IMR-90 (cell line): ENCODE data around the gene THEM5. TPM values are rescaled to one million over a fixed set of nuclear protein-coding genes. Genes with fewer than 3 reads are reported as not detected.

Experiments used
- ATAC-seq: fragments of 200-7000 bp; cut with Tn5 transposase; 2 replicates; pipeline ENCODE4 v1.9.1; 2020; ENCODE audit warnings: low read depth, mild to moderate bottlenecking, moderate library complexity
- BruUV-seq: library from RNA; stranded (reverse); fragments of 400-500 nt; replicated peaks from 2 replicates; lab custom pipeline; 2021; lab: Mats Ljungman, UMichigan
- CTCF ChIA-PET: fragments of 300-600 bp; formaldehyde crosslinking; extraction: SDS; loops from one replicate; lab custom pipeline; 2021; ENCODE audit warnings: antibody characterized with exemption; lab: Yijun Ruan, JAX
- POLR2A ChIA-PET: fragments of 300-600 bp; sonication (Branson Sonifier 250); formaldehyde crosslinking; loops from one replicate; lab custom pipeline; 2022; ENCODE audit warnings: antibody characterized with exemption; ENCODE audit not compliant: unreplicated experiment; lab: Charles Lee
- DNase-seq: peaks from one replicate; pipeline ENCODE4 v3.0.0; 2013
- H2AFZ ChIP-seq: replicated peaks from 2 replicates; pipeline ENCODE3; 2013; ENCODE audit warnings: low read length, mild to moderate bottlenecking; ENCODE audit not compliant: poor library complexity
- H2AK5ac ChIP-seq: 2 replicates; pipeline ENCODE4 v1.6.1; 2013; ENCODE audit warnings: low read depth, low read length, inconsistent platforms
- H2AK9ac ChIP-seq: replicated peaks from 2 replicates; pipeline ENCODE3; 2013; ENCODE audit warnings: mild to moderate bottlenecking, low read depth, low read length, moderate library complexity; ENCODE audit not compliant: poor library complexity
- H2BK120ac ChIP-seq: 2 replicates; pipeline ENCODE4 v1.6.1; 2013; ENCODE audit warnings: low read depth, low read length, inconsistent platforms
- H2BK15ac ChIP-seq: 3 replicates; pipeline ENCODE4 v1.6.1; 2013; ENCODE audit warnings: low read depth, low read length, inconsistent platforms
- H2BK20ac ChIP-seq: 2 replicates; pipeline ENCODE4 v1.6.1; 2013; ENCODE audit warnings: low read depth, mild to moderate bottlenecking, inconsistent platforms, low read length, moderate library complexity
- H2BK5ac ChIP-seq: 2 replicates; pipeline ENCODE4 v1.6.1; 2013; ENCODE audit warnings: mild to moderate bottlenecking, low read depth, low read length, inconsistent platforms; ENCODE audit not compliant: poor library complexity, severe bottlenecking
- H3K14ac ChIP-seq: replicated peaks from 2 replicates; pipeline ENCODE4 v1.6.1; 2013; ENCODE audit warnings: low read depth, low read length, inconsistent platforms
- H3K18ac ChIP-seq: 2 replicates; pipeline ENCODE4 v1.6.1; 2013; ENCODE audit warnings: low read depth, low read length, control low read depth
- H3K23ac ChIP-seq: 2 replicates; pipeline ENCODE4 v1.6.1; 2013; ENCODE audit warnings: low read depth, low read length, inconsistent platforms
- H3K27ac ChIP-seq: 2 replicates; pipeline ENCODE4 v1.5.1; 2013; ENCODE audit warnings: mild to moderate bottlenecking, control low read depth, low read length; ENCODE audit not compliant: insufficient read depth
- H3K27me3 ChIP-seq: 2 replicates; pipeline ENCODE4 v1.6.1; 2013; ENCODE audit warnings: low read length; ENCODE audit not compliant: control insufficient read depth, insufficient read depth
- H3K36me3 ChIP-seq: 2 replicates; pipeline ENCODE4 v1.6.1; 2013; ENCODE audit warnings: low read length, mixed read lengths; ENCODE audit not compliant: control insufficient read depth, insufficient read depth
- H3K4ac ChIP-seq: 2 replicates; pipeline ENCODE4 v1.6.1; 2013; ENCODE audit warnings: low read depth, low read length, inconsistent platforms
- H3K4me1 ChIP-seq: 2 replicates; pipeline ENCODE4 v1.6.1; 2013; ENCODE audit warnings: low read length, mixed read lengths; ENCODE audit not compliant: control insufficient read depth, insufficient read depth
- H3K4me2 ChIP-seq: 2 replicates; pipeline ENCODE4 v1.6.1; 2013; ENCODE audit warnings: low read depth, mild to moderate bottlenecking, control low read depth, low read length, moderate library complexity
- H3K4me3 ChIP-seq: 2 replicates; pipeline ENCODE4 v1.5.1; 2013; ENCODE audit warnings: low read depth, mild to moderate bottlenecking, control low read depth, low read length, moderate library complexity; ENCODE audit not compliant: insufficient read depth
- H3K56ac ChIP-seq: 2 replicates; pipeline ENCODE4 v1.6.1; 2013; ENCODE audit warnings: low read length, inconsistent platforms; ENCODE audit not compliant: insufficient read depth; ENCODE audit errors: extremely low read depth
- H3K79me1 ChIP-seq, 2 experiments: 2 replicates each; pipeline ENCODE4 v1.6.1; 2013; ENCODE audit warnings: low read length in 2 of 2, inconsistent platforms in 1 of 2, low read depth in 1 of 2
- H3K9ac ChIP-seq: 2 replicates; pipeline ENCODE4 v1.6.1; 2013; ENCODE audit warnings: low read depth, low read length, control low read depth
- H3K9me1 ChIP-seq: 2 replicates; pipeline ENCODE4 v1.6.1; 2013; ENCODE audit warnings: low read length, inconsistent platforms; ENCODE audit not compliant: insufficient read depth
- H3K9me3 ChIP-seq: 2 replicates; pipeline ENCODE4 v1.6.1; 2013; ENCODE audit warnings: low read length; ENCODE audit not compliant: control insufficient read depth, insufficient read depth
- H4K20me1 ChIP-seq: 2 replicates; pipeline ENCODE4 v1.6.1; 2013; ENCODE audit warnings: low read length, inconsistent platforms; ENCODE audit not compliant: insufficient read depth
- H4K5ac ChIP-seq: 2 replicates; pipeline ENCODE4 v1.6.1; 2013; ENCODE audit warnings: mild to moderate bottlenecking, low read depth, low read length, control low read depth
- H4K8ac ChIP-seq, 2 experiments: 2 replicates each; pipeline ENCODE4 v1.6.1; 2013; ENCODE audit warnings: low read depth in 2 of 2, low read length in 2 of 2, control low read depth in 1 of 2, inconsistent platforms in 1 of 2
- H4K91ac ChIP-seq: 2 replicates; pipeline ENCODE4 v1.6.1; 2013; ENCODE audit warnings: low read depth, low read length, inconsistent platforms; ENCODE audit not compliant: insufficient read depth
- BHLHE40 ChIP-seq: fragments of 150-350 bp; IDR thresholded peaks from 2 replicates; pipeline ENCODE4 v1.6.1; 2016; ENCODE audit warnings: mild to moderate bottlenecking, low read depth, low read length
- FOS ChIP-seq: fragments of 150-350 bp; IDR thresholded peaks from 2 replicates; pipeline ENCODE4 v1.6.1; 2016; ENCODE audit warnings: low read depth, low read length
- MAZ ChIP-seq: IDR thresholded peaks from 2 replicates; pipeline ENCODE4 v1.6.1; 2012; ENCODE audit warnings: low read depth, mild to moderate bottlenecking, low read length, improper control_type of control experiment, moderate library complexity, borderline replicate concordance
- MXI1 ChIP-seq: IDR thresholded peaks from 2 replicates; pipeline ENCODE4 v1.6.1; 2012; ENCODE audit warnings: low read depth, mild to moderate bottlenecking, low read length, moderate library complexity, borderline replicate concordance
- NFE2L2 ChIP-seq: fragments of 150-350 bp; IDR thresholded peaks from 2 replicates; pipeline ENCODE4 v1.6.1; 2016; ENCODE audit warnings: low read depth, mild to moderate bottlenecking, low read length
- RFX5 ChIP-seq: IDR thresholded peaks from 2 replicates; pipeline ENCODE4 v1.8.0; 2012; ENCODE audit warnings: low read depth, mild to moderate bottlenecking, low read length, moderate library complexity
- SMC3 ChIP-seq: fragments of 150-350 bp; IDR thresholded peaks from 2 replicates; pipeline ENCODE4 v1.6.1; 2016; ENCODE audit warnings: low read depth, mild to moderate bottlenecking, antibody characterized with exemption, low read length, moderate library complexity
- WGBS, 2 experiments: methylation state at CpG; one replicate each; pipeline versions ENCODE4 v1.1.5 to v1.1.7; 2013; ENCODE audit warnings: missing lambda C conversion rate in 2 of 2; ENCODE audit not compliant: insufficient read length in 1 of 2; ENCODE audit errors: extremely low coverage in 2 of 2; 5-methylcytosine and 5-hydroxymethylcytosine counted together
- dilution Hi-C: fragments of 300-500 bp; cut with HindIII; formaldehyde crosslinking; loops from one replicate; pipeline ENCODE4 v1.14.3; 2018; ENCODE audit warnings: low sequenced_read_pairs; ENCODE audit not compliant: unreplicated experiment
- in situ Hi-C: fragments of 300-500 bp; cut with MboI; formaldehyde crosslinking; loops from 3 replicates; pipeline ENCODE4 v1.14.3; 2019; ENCODE audit warnings: low sequenced_read_pairs, inconsistent platforms, mixed read lengths
- intact Hi-C: fragments of 100-400 bp; cut with micrococcal nuclease; formaldehyde crosslinking; loops from 2 replicates; pipeline ENCODE4 v1.10.0; 2022
- polyA plus RNA-seq, 3 experiments: library from polyadenylated mRNA; depleted of rRNA; stranded (reverse); fragments of >200 nt; gene quantifications; 2 replicates each; pipeline ENCODE4 v1.2.3, GENCODE V29; 2012; ENCODE audit warnings: low replicate concordance in 1 of 3
- total RNA-seq: library from RNA; depleted of rRNA; stranded (reverse); fragments of >200 nt; gene quantifications from 2 replicates; pipeline ENCODE4 v1.2.3, GENCODE V29; 2012

THEM5 gene
- total and polyA plus RNA-seq, 2 of the 4 experiments (the other 2 are of a cell fraction) = not detected

DNA sequence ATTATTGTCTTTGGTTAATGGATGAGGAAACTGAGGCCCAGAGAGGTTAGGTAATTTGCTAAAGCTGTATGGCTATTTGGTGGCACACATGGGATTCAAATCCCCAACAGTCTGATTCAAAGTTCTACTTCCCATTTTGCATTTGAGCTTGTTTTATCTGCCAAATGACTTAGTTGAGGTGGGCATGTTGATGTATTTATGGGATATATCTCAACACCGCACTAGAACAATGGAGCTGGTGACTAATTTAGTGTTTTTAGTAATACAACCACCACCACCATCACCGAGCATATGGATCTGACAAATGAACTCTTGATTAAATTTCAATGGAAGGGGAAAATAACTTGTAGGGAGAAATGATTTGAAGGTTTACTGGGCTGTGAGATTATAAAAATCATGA lies 29.0 kb upstream of the THEM5 start:
- Histone ChIP-seq H2BK20ac (no peak overlapping the region), H4K8ac (no peak overlapping the region), H2AFZ (no peak overlapping the region), H3K9me1 (no peaks in the 10 kb centered on the region), H2BK5ac (no peak overlapping the region), H2BK120ac (no peak overlapping the region), H3K14ac (no peak overlapping the region), H3K4me1 (no peaks in the 10 kb centered on the region), H3K4me2 (no peak overlapping the region), H3K18ac (no peak overlapping the region), H3K56ac (no peak overlapping the region), H2BK15ac (no peak overlapping the region), H3K23ac (no peak overlapping the region), H3K79me1 (no peaks in the 10 kb centered on the region), H3K9me3 (no peaks in the 10 kb centered on the region; the same call in 1 of the 2 replicates), H3K4ac (no peak overlapping the region), H3K9ac (no peak overlapping the region), H4K5ac (no peak overlapping the region), H3K27ac (no peak overlapping the region), H4K91ac (no peak overlapping the region), H3K4me3 (no peak overlapping the region), H3K36me3 (peaks cover 3% of the 10 kb centered on the region), H3K27me3 (no peaks in the 10 kb centered on the region), H2AK5ac (no peak overlapping the region), H2AK9ac (no peak overlapping the region), H4K20me1 (no peaks in the 10 kb centered on the region)
- CTCF ChIA-PET = interaction anchor here (0.6 to 1.4 kb wide), 2 partner anchors 12 to 53 kb away, joined by 3 to 6 read pairs; no protein-coding TSS in a partner anchor
- no TSS peak for BruUV-seq
- in situ Hi-C loops (loop anchor here (10.0 kb wide), 1 partner anchor 122 kb away; no protein-coding TSS in a partner anchor), dilution Hi-C loops (loop anchor here (25.0 kb wide), 1 partner anchor 95 kb away; the partner anchor contains the start of gene TDRKH), intact Hi-C loops (no loop called here)
- no peak for TF ChIP-seq BHLHE40
- TF ChIP-seq MXI1 = no peak
- no peak for TF ChIP-seq NFE2L2
- TF ChIP-seq RFX5 = no peak
- TF ChIP-seq SMC3 = no peak
- TF ChIP-seq FOS = no peak
- TF ChIP-seq MAZ = no peak
- ATAC-seq (no peak), DNase-seq (no peak)
- POLR2A ChIA-PET = no interaction called here
- WGBS, 2 experiments = no CpG with 5 or more reads among the region's 2 CpGs
